ENCODE results near the gene ATP6V1F. TPM values are rescaled to one million over a fixed set of nuclear protein-coding genes. Genes with fewer than 3 reads are reported as not detected.

Gene ATP6V1F
- polyA plus RNA-seq, 1 donor (not counting 4 experiments of a cell fraction or from before 2014, with no cell fraction given), result 263 TPM

GRCh38 chr7:128838981-128839731 lies 23.5 kb upstream of the ATP6V1F start:
- H3K9me3 ChIP-seq (ENCODE audit: control insufficient read depth, low read depth, low read length), result no peaks in the 10 kb centered on the region
- H3K4me1 ChIP-seq (ENCODE audit: control insufficient read depth, extremely low read depth, insufficient read depth, low read length), result no peaks in the 10 kb centered on the region
- H3K79me2 ChIP-seq (ENCODE audit: control insufficient read depth, insufficient read depth, low read length), result no peaks in the 10 kb centered on the region
- no peak overlapping the region for H2AFZ ChIP-seq (ENCODE audit: control insufficient read depth, low read length)
- DNase-seq (ENCODE audit: low read depth, low spot score) (no peak), FAIRE-seq (no peak)
- TF ChIP-seq CTCF (optimal IDR thresholded peaks at IDR 0.05 in 1 of 3, IDR thresholded peaks at IDR 0.05 in 1 of 3, conservative IDR thresholded peaks at IDR 0.05 in 1 of 3; ENCODE audit: extremely low read depth in 1 of 3, insufficient read depth in 2 of 3, low read length in 3 of 3), result no peak
- no peak for TF ChIP-seq EZH2 (IDR thresholded peaks at IDR 0.05; ENCODE audit: low read length)
- H3K27me3 ChIP-seq (ENCODE audit: control insufficient read depth, extremely low read depth, insufficient read depth, low read length), result no peaks in the 10 kb centered on the region
- H4K20me1 ChIP-seq (ENCODE audit: control insufficient read depth, extremely low read depth, insufficient read depth, low read length), result no peaks in the 10 kb centered on the region
- H3K4me3 ChIP-seq (ENCODE audit: control insufficient read depth in 2 of 3, extremely low read depth in 1 of 3, insufficient read depth in 2 of 3, low read depth in 1 of 3, low read length in 3 of 3), result no peak overlapping the region
- no peaks in the 10 kb centered on the region for H3K36me3 ChIP-seq (ENCODE audit: control insufficient read depth in 2 of 2, extremely low read depth in 1 of 2, insufficient read depth in 2 of 2, low read length in 2 of 2)
- H3K27ac ChIP-seq (ENCODE audit: control insufficient read depth, insufficient read depth, low read length), result no peak overlapping the region
- peaks cover 3% of the 10 kb centered on the region for H3K9me1 ChIP-seq (ENCODE audit: control insufficient read depth, extremely low read depth, insufficient read depth, low read length)
- dilution Hi-C loops (cut with MboI; ENCODE audit: extremely low pct_ligation_motif_present, low sequenced_read_pairs), result no loop called here
- no peak overlapping the region for H3K4me2 ChIP-seq (ENCODE audit: control insufficient read depth, extremely low read depth, insufficient read depth, low read depth, low read length)
- H3K9ac ChIP-seq (ENCODE audit: control insufficient read depth, extremely low read depth, insufficient read depth, low read length), result no peak overlapping the region

DNA sequence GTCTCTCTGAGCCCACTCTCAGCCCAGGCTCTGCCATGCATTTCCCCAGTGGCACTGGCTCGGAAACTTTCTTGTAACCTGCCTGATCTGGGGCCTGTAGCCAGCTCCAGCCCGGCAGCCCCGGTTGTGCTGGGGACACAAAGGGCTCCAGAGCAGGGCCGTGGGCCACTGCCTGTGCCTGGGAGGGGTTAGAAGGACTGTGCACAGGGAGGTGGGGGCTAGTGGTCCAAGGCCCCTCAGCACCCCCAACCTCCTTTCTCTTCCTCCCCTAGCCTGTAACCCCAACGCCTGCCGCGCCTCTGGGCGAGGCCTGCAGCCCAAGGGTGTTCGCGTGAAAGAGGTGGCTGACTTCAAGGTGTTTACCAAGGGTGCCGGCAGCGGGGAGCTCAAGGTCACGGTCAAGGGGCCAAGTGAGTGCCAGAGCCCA lies 22.9 kb upstream of the ATP6V1F start:
- no peak overlapping the region for H3K9ac ChIP-seq (ENCODE audit: control insufficient read depth, extremely low read depth, insufficient read depth, low read length)
- no peak overlapping the region for H2AFZ ChIP-seq (ENCODE audit: control insufficient read depth, low read length)
- no peak overlapping the region for H3K4me3 ChIP-seq (ENCODE audit: control insufficient read depth in 2 of 3, extremely low read depth in 1 of 3, insufficient read depth in 2 of 3, low read depth in 1 of 3, low read length in 3 of 3)
- H3K4me1 ChIP-seq (ENCODE audit: control insufficient read depth, extremely low read depth, insufficient read depth, low read length), result no peaks in the 10 kb centered on the region
- H3K9me3 ChIP-seq (ENCODE audit: control insufficient read depth, low read depth, low read length), result no peaks in the 10 kb centered on the region
- H4K20me1 ChIP-seq (ENCODE audit: control insufficient read depth, extremely low read depth, insufficient read depth, low read length), result no peaks in the 10 kb centered on the region
- TF ChIP-seq CTCF (optimal IDR thresholded peaks at IDR 0.05 in 1 of 3, IDR thresholded peaks at IDR 0.05 in 1 of 3, conservative IDR thresholded peaks at IDR 0.05 in 1 of 3; ENCODE audit: extremely low read depth in 1 of 3, insufficient read depth in 2 of 3, low read length in 3 of 3) (no peak), EZH2 (IDR thresholded peaks at IDR 0.05; ENCODE audit: low read length) (no peak)
- H3K27me3 ChIP-seq (ENCODE audit: control insufficient read depth, extremely low read depth, insufficient read depth, low read length), result no peaks in the 10 kb centered on the region
- H3K27ac ChIP-seq (ENCODE audit: control insufficient read depth, insufficient read depth, low read length), result no peak overlapping the region
- FAIRE-seq (no peak), DNase-seq (ENCODE audit: low read depth, low spot score) (no peak)
- H3K4me2 ChIP-seq (ENCODE audit: control insufficient read depth, extremely low read depth, insufficient read depth, low read depth, low read length), result no peak overlapping the region
- dilution Hi-C loops (cut with MboI; ENCODE audit: extremely low pct_ligation_motif_present, low sequenced_read_pairs), result no loop called here
- H3K9me1 ChIP-seq (ENCODE audit: control insufficient read depth, extremely low read depth, insufficient read depth, low read length), result peaks cover under 1% of the 10 kb centered on the region
- H3K36me3 ChIP-seq (ENCODE audit: control insufficient read depth in 2 of 2, extremely low read depth in 1 of 2, insufficient read depth in 2 of 2, low read length in 2 of 2), result no peaks in the 10 kb centered on the region
- H3K79me2 ChIP-seq (ENCODE audit: control insufficient read depth, insufficient read depth, low read length), result no peaks in the 10 kb centered on the region
